PC-3 (cell line): Measurements from ENCODE around the gene SCML1.

Experiments used
- CTCF ChIP-seq: fragments of 300-600 bp; sonication (generic); conservative IDR thresholded peaks from 2 replicates; pipeline ENCODE4 v1.5.1; 2017; ENCODE audit warnings: antibody characterized with exemption, low read depth, mild to moderate bottlenecking, low read length
- EZH2 ChIP-seq: fragments of 300-600 bp; sonication (generic); IDR thresholded peaks from one replicate; pipeline ENCODE4 v1.6.1; 2017; ENCODE audit warnings: antibody characterized with exemption, mild to moderate bottlenecking, low read length; ENCODE audit not compliant: unreplicated experiment

DNA sequence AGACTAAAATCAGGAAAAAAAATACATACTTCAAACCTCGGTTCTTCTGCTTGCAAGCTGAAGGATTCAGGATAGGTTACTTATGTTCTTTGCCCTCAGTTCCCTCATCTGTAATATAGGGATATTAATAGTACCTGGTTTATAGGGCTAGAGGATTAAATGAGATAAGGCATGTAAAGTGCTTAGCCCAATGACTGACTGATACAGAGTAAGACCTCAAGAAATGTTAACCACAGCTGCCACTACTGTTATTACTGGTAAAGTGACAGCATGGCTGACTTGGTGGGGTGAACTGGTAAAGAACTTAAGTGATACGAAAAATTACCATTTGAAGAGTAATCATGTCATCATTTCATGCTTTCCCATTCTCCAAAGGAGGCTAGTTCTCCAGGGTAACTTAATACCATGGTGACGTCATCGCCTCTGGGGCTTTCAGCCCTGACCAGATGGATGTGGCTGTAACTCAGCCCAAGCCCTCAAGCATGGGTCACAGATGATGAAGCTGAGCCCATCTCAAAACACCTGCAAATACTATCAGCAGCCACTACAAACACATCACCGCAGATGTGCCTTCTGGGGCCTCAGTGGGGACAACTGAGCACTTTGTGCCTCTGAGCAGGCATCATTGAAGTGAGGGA, 44.5 kb upstream of the SCML1 start:
- TF ChIP-seq CTCF (no peak), EZH2 (no peak)
